HS-5 (cell line): ENCODE results near the gene ABAT.

Source experiments
- DNase-seq: peaks from one replicate; pipeline ENCODE4 v3.0.0-alpha.2; 2012; ENCODE audit warnings: low read depth

ABAT gene

GRCh38 chr16:8674413-8675022 is at the start of gene ABAT:
Gene ABAT (plus strand): TSS chr16:8674617. CDS start chr16:8735740, 61,123 bp downstream.
- peak; percentile 43 for DNase-seq

GRCh38 chr16:8625491-8626087 is 48.8 kb upstream of the ABAT start:
- no peak for DNase-seq

- DNase-seq, result no peak
Measured at GRCh38 chr16:8626946-8627345, 47.5 kb upstream of the ABAT start.

GRCh38 chr16:8627456-8627855 is 47.0 kb upstream of the ABAT start:
- no peak for DNase-seq

GRCh38 chr16:8628981-8629725 is 45.3 kb upstream of the ABAT start:
- no peak for DNase-seq

GRCh38 chr16:8630255-8630953 is 44.0 kb upstream of the ABAT start:
- no peak for DNase-seq

- DNase-seq, result no peak
Measured at GRCh38 chr16:8631373-8631772, 43.0 kb upstream of the ABAT start.

GRCh38 chr16:8631818-8632465 is 42.5 kb upstream of the ABAT start:
- no peak for DNase-seq

- no peak for DNase-seq
Measured at GRCh38 chr16:8632675-8633182, 41.7 kb upstream of the ABAT start.

- DNase-seq, result no peak
Measured at GRCh38 chr16:8634991-8635736, 39.3 kb upstream of the ABAT start.

GRCh38 chr16:8639694-8640093 is 34.7 kb upstream of the ABAT start:
- no peak for DNase-seq

GRCh38 chr16:8641671-8642070 is 32.7 kb upstream of the ABAT start:
- DNase-seq, result no peak

GRCh38 chr16:8642146-8642545 is 32.3 kb upstream of the ABAT start:
- no peak for DNase-seq

- no peak for DNase-seq
Measured at GRCh38 chr16:8644211-8645140, 29.9 kb upstream of the ABAT start.

GRCh38 chr16:8645141-8645521 is 29.3 kb upstream of the ABAT start:
- DNase-seq, result no peak

- no peak for DNase-seq
Measured at GRCh38 chr16:8645831-8646230, 28.6 kb upstream of the ABAT start.

GRCh38 chr16:8646326-8647053 is 27.9 kb upstream of the ABAT start:
- DNase-seq, result no peak

GRCh38 chr16:8647721-8648318 is 26.6 kb upstream of the ABAT start:
- no peak for DNase-seq

GRCh38 chr16:8648877-8649276 is 25.5 kb upstream of the ABAT start:
- DNase-seq, result no peak
